OCI-LY1 (cell line): Measurements from ENCODE around the gene WDFY2.

Source experiments
- H2AFZ ChIP-seq: fragments of 200-600 bp; sonication (generic), shearing (Covaris generic); 2 replicates; pipeline ENCODE4 v1.6.0; 2014; ENCODE audit warnings: antibody characterized with exemption, mild to moderate bottlenecking, low read length
- H3F3A ChIP-seq: fragments of 200-600 bp; sonication (generic), shearing (Covaris generic); 2 replicates; pipeline ENCODE4 v1.6.0; 2014; ENCODE audit warnings: mild to moderate bottlenecking, antibody characterized with exemption, low read length, moderate library complexity; ENCODE audit not compliant: insufficient read depth
- H3K27ac ChIP-seq: fragments of 200-600 bp; sonication (generic); 2 replicates; pipeline ENCODE4 v1.5.1; 2014; ENCODE audit warnings: low read length, mixed run types, mild to moderate bottlenecking, low read depth; ENCODE audit not compliant: poor library complexity, severe bottlenecking
- H3K27me3 ChIP-seq: fragments of 200-600 bp; sonication (generic); 2 replicates; pipeline ENCODE4 v1.6.0; 2014; ENCODE audit warnings: antibody characterized with exemption, mild to moderate bottlenecking, low read length, moderate library complexity; ENCODE audit not compliant: insufficient read depth
- H3K36me3 ChIP-seq: fragments of 200-600 bp; sonication (generic); 2 replicates; pipeline ENCODE4 v1.6.1; 2014; ENCODE audit warnings: mild to moderate bottlenecking, antibody characterized with exemption, low read length, moderate library complexity, mixed read lengths; ENCODE audit not compliant: insufficient read depth
- H3K4me1 ChIP-seq: fragments of 200-600 bp; sonication (generic); 2 replicates; pipeline ENCODE4 v1.5.1; 2014; ENCODE audit warnings: mild to moderate bottlenecking, low read length, moderate library complexity; ENCODE audit not compliant: insufficient read depth, severe bottlenecking
- H3K4me2 ChIP-seq: fragments of 200-600 bp; sonication (generic), shearing (Covaris generic); 2 replicates; pipeline ENCODE4 v1.6.1; 2014; ENCODE audit warnings: low read length
- H3K4me3 ChIP-seq: fragments of 200-600 bp; sonication (generic); 2 replicates; pipeline ENCODE4 v1.5.1; 2014; ENCODE audit warnings: low read length, low read depth, mild to moderate bottlenecking, mixed read lengths; ENCODE audit not compliant: poor library complexity, severe bottlenecking
- H3K79me2 ChIP-seq: fragments of 200-600 bp; shearing (Covaris generic); 2 replicates; pipeline ENCODE4 v1.6.1; 2016; ENCODE audit warnings: mixed run types, low read length, mixed read lengths; ENCODE audit not compliant: insufficient read depth
- H3K9ac ChIP-seq: fragments of 200-600 bp; sonication (generic), shearing (Covaris generic); 2 replicates; pipeline ENCODE4 v1.6.1; 2014; ENCODE audit warnings: mild to moderate bottlenecking, low read length, mixed read lengths
- H3K9me2 ChIP-seq: fragments of 200-600 bp; sonication (generic), shearing (Covaris generic); 2 replicates; pipeline ENCODE4 v1.6.1; 2014; ENCODE audit warnings: low read depth, mild to moderate bottlenecking, low read length, mixed read lengths
- H3K9me3 ChIP-seq: fragments of 200-600 bp; shearing (Covaris generic); 2 replicates; pipeline ENCODE4 v1.6.1; 2014; ENCODE audit warnings: low read length, mixed read lengths
- H4K20me1 ChIP-seq: fragments of 200-600 bp; sonication (generic), shearing (Covaris generic); 2 replicates; pipeline ENCODE4 v1.6.0; 2016; ENCODE audit warnings: mild to moderate bottlenecking, low read length; ENCODE audit not compliant: insufficient read depth
- CTCF ChIP-seq: fragments of 200-600 bp; sonication (generic), shearing (Covaris generic); IDR thresholded peaks from 2 replicates; pipeline ENCODE4 v1.5.1; 2017; ENCODE audit warnings: mild to moderate bottlenecking, antibody characterized with exemption, low read length, moderate library complexity, mixed read lengths
- EZH2 ChIP-seq: fragments of 200-600 bp; sonication (generic), shearing (Covaris generic); IDR thresholded peaks from 2 replicates; pipeline ENCODE4 v1.8.0; 2017; ENCODE audit warnings: borderline replicate concordance, mixed run types, mild to moderate bottlenecking, antibody characterized with exemption, low read length, moderate library complexity, mixed read lengths

The WDFY2 gene

GRCh38 chr13:51770681-51771417 is 186.6 kb downstream of the WDFY2 start:
- H4K20me1 ChIP-seq, result no peaks in the 10 kb centered on the region
- no peak overlapping the region for H3K27ac ChIP-seq
- TF ChIP-seq EZH2 (no peak), CTCF (no peak)
- no peak overlapping the region for H3K4me2 ChIP-seq
- H3K9me3 ChIP-seq, result no peaks in the 10 kb centered on the region
- H3F3A ChIP-seq, result no peaks in the 10 kb centered on the region
- no peaks in the 10 kb centered on the region for H3K79me2 ChIP-seq
- H3K9ac ChIP-seq, result no peak overlapping the region
- no peaks in the 10 kb centered on the region for H3K27me3 ChIP-seq
- H3K36me3 ChIP-seq, result no peaks in the 10 kb centered on the region
- no peaks in the 10 kb centered on the region for H3K9me2 ChIP-seq
- H2AFZ ChIP-seq, result no peak overlapping the region
- peaks cover 7% of the 10 kb centered on the region for H3K4me1 ChIP-seq
- no peak overlapping the region for H3K4me3 ChIP-seq

- Histone ChIP-seq H3K4me3 (no peak overlapping the region), H3K9me2 (no peaks in the 10 kb centered on the region), H3K9ac (no peak overlapping the region), H4K20me1 (no peaks in the 10 kb centered on the region), H2AFZ (no peak overlapping the region), H3K9me3 (no peaks in the 10 kb centered on the region), H3K27me3 (no peaks in the 10 kb centered on the region; the same call in 1 of the 2 replicates), H3K4me2 (no peak overlapping the region), H3K4me1 (peaks cover 7% of the 10 kb centered on the region), H3F3A (no peaks in the 10 kb centered on the region), H3K36me3 (no peaks in the 10 kb centered on the region), H3K27ac (no peak overlapping the region), H3K79me2 (no peaks in the 10 kb centered on the region)
- TF ChIP-seq EZH2 (no peak), CTCF (no peak)
These were observed 187.3 kb downstream of the WDFY2 start for GRCh38 chr13:51771418-51772104.

GRCh38 chr13:51772105-51772455 is 187.8 kb downstream of the WDFY2 start:
- Histone ChIP-seq H3K4me2 (no peak overlapping the region), H3K27me3 (no peaks in the 10 kb centered on the region; the same call in 1 of the 2 replicates), H3K4me3 (no peak overlapping the region), H3K9ac (no peak overlapping the region), H3K36me3 (no peaks in the 10 kb centered on the region), H3K79me2 (no peaks in the 10 kb centered on the region), H3K4me1 (peaks cover 7% of the 10 kb centered on the region), H3F3A (no peaks in the 10 kb centered on the region), H3K27ac (no peak overlapping the region), H2AFZ (no peak overlapping the region), H4K20me1 (no peaks in the 10 kb centered on the region), H3K9me2 (no peaks in the 10 kb centered on the region), H3K9me3 (no peaks in the 10 kb centered on the region)
- TF ChIP-seq EZH2 (no peak), CTCF (no peak)
